GM21447 (cell line): ENCODE results near the gene TMEM119.

Source experiments
- ATAC-seq: cut with Tn5 transposase; IDR thresholded peaks from one replicate; pipeline ENCODE4 v1.9.1; 2021; ENCODE audit not compliant: unreplicated experiment

TMEM119 gene

DNA sequence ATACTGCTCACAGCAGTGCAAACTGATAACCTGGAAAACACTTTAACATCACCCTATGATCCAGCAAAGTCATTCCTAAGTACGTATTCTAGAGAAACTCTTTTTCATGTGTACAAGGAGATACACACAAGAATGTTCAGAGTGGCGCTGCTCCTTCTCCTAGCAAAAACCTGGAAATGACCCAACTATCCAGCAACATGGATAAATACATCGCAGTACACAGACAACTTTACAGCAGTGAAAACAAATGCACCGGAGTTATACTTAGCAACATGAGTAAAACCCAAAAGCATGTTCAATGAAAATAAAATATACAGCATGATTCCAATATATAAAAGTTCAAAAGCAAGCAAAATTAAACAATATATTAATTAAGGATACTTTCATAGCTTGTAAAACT lies 55.6 kb downstream of the TMEM119 start:
- ATAC-seq = no peak
